B cell (primary cell): ENCODE data around the gene ATRNL1.

Source experiments
- CTCF ChIP-seq: fragments of 200-600 bp; IDR thresholded peaks from one replicate; pipeline ENCODE4 v1.8.0; 2022; ENCODE audit warnings: antibody characterized with exemption, mild to moderate bottlenecking
- EZH2 ChIP-seq: IDR thresholded peaks from 2 replicates; pipeline ENCODE4 v1.6.1; 2012; ENCODE audit warnings: borderline replicate concordance, low read depth, mild to moderate bottlenecking, moderate library complexity, low read length; ENCODE audit not compliant: insufficient read depth, poor library complexity, severe bottlenecking

GRCh38 chr10:115831016-115831415 lies 737.9 kb downstream of the ATRNL1 start:
- TF ChIP-seq CTCF = no peak
- no peak for TF ChIP-seq EZH2
